ENCODE data around the gene NEK10. TPM values are rescaled to one million over a fixed set of nuclear protein-coding genes. Genes with fewer than 3 reads are reported as not detected.
"Not testable (repeated sequence)": the region's sequence is repeated elsewhere in the genome, so short reads cannot be mapped to it uniquely, and the experiment has no call there.

NEK10 gene
- total RNA-seq (10 to 100 TPM; 20.3 to 60.3 TPM), polyA plus RNA-seq (1 to 10 TPM; 3.5 to 5.4 TPM)
- long read RNA-seq, donor 1: 0 reads
- long read RNA-seq, donor 2: 0 reads
- long read RNA-seq, donor 3: 0 reads
- long read RNA-seq, donor 4: 0 reads
- long read RNA-seq, donor 5: 0 reads

- peak within 1 kb of the TSS; percentile 50 for H3K4me3 ChIP-seq
- no peaks in the 10 kb centered on the region for H3K27me3 ChIP-seq (ENCODE audit: control insufficient read depth in 3 of 3, insufficient read depth in 3 of 3, low read length in 2 of 3)
- peak; percentile 94 to 95 (median 95) for DNase-seq
- peaks cover 0 to 2% (median 0%) of the 10 kb centered on the region in 5 donors for H3K4me1 ChIP-seq (ENCODE audit: control insufficient read depth in 5 of 5, insufficient read depth in 5 of 5, low read length in 5 of 5)
- no peaks in the 10 kb centered on the region for H3K36me3 ChIP-seq (ENCODE audit: control insufficient read depth in 4 of 4, insufficient read depth in 4 of 4, low read length in 4 of 4)
- ATAC-seq (ENCODE audit: insufficient read depth, low FRiP score): peak; percentile 99
- peak within 1 kb of the TSS in 1 of 2 donors; percentile 31 for H3K9ac ChIP-seq (ENCODE audit: insufficient read depth in 1 of 2, low read length in 2 of 2)
- H3K27ac ChIP-seq (ENCODE audit: low read depth in 1 of 2, low read length in 1 of 2): no peak within 1 kb of the TSS
- H3K9me3 ChIP-seq (ENCODE audit: control insufficient read depth in 4 of 4, insufficient read depth in 3 of 4, low read length in 3 of 4): no peaks in the 10 kb centered on the region
- WGBS, 2 donors: 1 to 2% methylated on average over 48 of the region's 48 CpGs
- no peak for TF ChIP-seq CTCF (IDR thresholded peaks at IDR 0.05; ENCODE audit: control extremely low read depth, extremely low read depth)
Measured at GRCh38 chr3:27368831-27369607, at the start of gene NEK10. NEK10 (minus strand) TSS chr3:27369383; CDS start chr3:27352882, 16,501 bp downstream.

- TF ChIP-seq CTCF (IDR thresholded peaks at IDR 0.05; ENCODE audit: control extremely low read depth, extremely low read depth): no peak
Measured at GRCh38 chr3:27415202-27415601, 46.0 kb upstream of the NEK10 start.

GRCh38 chr3:27392950-27393679 is 23.9 kb upstream of the NEK10 start:
- Histone ChIP-seq H3K4me3 (no peak overlapping the region), H3K27ac (ENCODE audit: low read depth in 1 of 2, low read length in 1 of 2) (no peak overlapping the region), H3K9ac (ENCODE audit: insufficient read depth in 1 of 2, low read length in 2 of 2) (no peak overlapping the region), H3K9me3 (ENCODE audit: control insufficient read depth in 4 of 4, insufficient read depth in 3 of 4, low read length in 3 of 4) (no peaks in the 10 kb centered on the region), H3K27me3 (ENCODE audit: control insufficient read depth in 3 of 3, insufficient read depth in 3 of 3, low read length in 2 of 3) (no peaks in the 10 kb centered on the region), H3K36me3 (ENCODE audit: control insufficient read depth in 4 of 4, insufficient read depth in 4 of 4, low read length in 4 of 4) (peaks cover 0 to 19% (median 4%) of the 10 kb centered on the region in 4 donors), H3K4me1 (ENCODE audit: control insufficient read depth in 5 of 5, insufficient read depth in 5 of 5, low read length in 5 of 5) (no peaks in the 10 kb centered on the region)
- DNase-seq: no peak
- ATAC-seq (ENCODE audit: insufficient read depth, low FRiP score): no peak
- no peak for TF ChIP-seq CTCF (IDR thresholded peaks at IDR 0.05; ENCODE audit: control extremely low read depth, extremely low read depth)
- WGBS, 2 donors: 26 to 44% methylated on average over 3 of the region's 3 CpGs

More at GRCh38 chr3:27415202-27415601, 46.0 kb upstream of the NEK10 start:
- no peak overlapping the region for H3K27ac ChIP-seq (ENCODE audit: low read depth in 1 of 2, low read length in 1 of 2)
- no peak overlapping the region for H3K4me3 ChIP-seq
- no peak for ATAC-seq (ENCODE audit: insufficient read depth, low FRiP score)
- H3K36me3 ChIP-seq (ENCODE audit: control insufficient read depth in 4 of 4, insufficient read depth in 4 of 4, low read length in 4 of 4): peaks cover 6 to 19% (median 17%) of the 10 kb centered on the region in 4 donors
- no peaks in the 10 kb centered on the region for H3K9me3 ChIP-seq (ENCODE audit: control insufficient read depth in 4 of 4, insufficient read depth in 3 of 4, low read length in 3 of 4)
- H3K27me3 ChIP-seq (ENCODE audit: control insufficient read depth in 3 of 3, insufficient read depth in 3 of 3, low read length in 2 of 3): no peaks in the 10 kb centered on the region
- WGBS, 2 donors: 93 to 97% methylated on average over 1 of the region's 1 CpG
- H3K9ac ChIP-seq (ENCODE audit: insufficient read depth in 1 of 2, low read length in 2 of 2): no peak overlapping the region
- H3K4me1 ChIP-seq (ENCODE audit: control insufficient read depth in 5 of 5, insufficient read depth in 5 of 5, low read length in 5 of 5): no peaks in the 10 kb centered on the region
- DNase-seq: no peak

- WGBS, 2 donors: 88 to 94% methylated on average over 10 of the region's 10 CpGs
- not testable (repeated sequence) for DNase-seq; ATAC-seq (ENCODE audit: insufficient read depth, low FRiP score); H3K4me3 ChIP-seq; H3K27me3 ChIP-seq (ENCODE audit: control insufficient read depth in 3 of 3, insufficient read depth in 3 of 3, low read length in 2 of 3); H3K9ac ChIP-seq (ENCODE audit: insufficient read depth in 1 of 2, low read length in 2 of 2); H3K4me1 ChIP-seq (ENCODE audit: control insufficient read depth in 5 of 5, insufficient read depth in 5 of 5, low read length in 5 of 5); H3K27ac ChIP-seq (ENCODE audit: low read depth in 1 of 2, low read length in 1 of 2); H3K9me3 ChIP-seq (ENCODE audit: control insufficient read depth in 4 of 4, insufficient read depth in 3 of 4, low read length in 3 of 4)
- peaks cover 0 to 19% (median 4%) of the 10 kb centered on the region in 4 donors for H3K36me3 ChIP-seq (ENCODE audit: control insufficient read depth in 4 of 4, insufficient read depth in 4 of 4, low read length in 4 of 4)
Measured at GRCh38 chr3:27392414-27392813, 23.2 kb upstream of the NEK10 start.

All from lung (tissue), 16 donors.